OCI-LY1 (cell line): ENCODE measurements around the gene NSD1.

Experiments used
- EZH2 ChIP-seq: fragments of 200-600 bp; sonication (generic), shearing (Covaris generic); IDR thresholded peaks from 2 replicates; pipeline ENCODE4 v1.8.0; 2017; ENCODE audit warnings: borderline replicate concordance, mixed run types, mild to moderate bottlenecking, antibody characterized with exemption, low read length, moderate library complexity, mixed read lengths
- TF ChIP-seq, protein P1 (sequence below): fragments of 200-600 bp; sonication (generic), shearing (Covaris generic); IDR thresholded peaks from 2 replicates; pipeline ENCODE4 v1.5.1; 2017; ENCODE audit warnings: mild to moderate bottlenecking, antibody characterized with exemption, low read length, moderate library complexity, mixed read lengths

DNA sequence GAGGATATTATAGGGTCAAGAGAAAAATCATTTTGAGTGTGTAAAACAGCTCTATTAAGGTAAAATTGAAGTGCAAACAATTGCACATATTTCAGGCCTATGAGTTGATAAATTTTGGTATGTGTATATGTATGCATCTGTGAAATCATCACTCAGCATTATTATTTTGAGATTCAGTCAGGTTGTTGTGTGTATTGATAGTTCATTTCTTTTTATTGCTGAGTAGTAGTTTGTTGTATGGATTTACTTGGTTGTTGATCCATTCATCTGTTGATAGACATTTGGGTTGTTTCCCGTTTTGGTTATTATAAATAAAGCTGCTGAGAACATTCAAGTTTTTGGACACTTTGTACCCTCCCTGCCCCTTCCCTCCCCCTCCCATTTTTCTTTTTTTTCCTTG, 119.7 kb downstream of the NSD1 start:
- TF ChIP-seq, protein P1, sequence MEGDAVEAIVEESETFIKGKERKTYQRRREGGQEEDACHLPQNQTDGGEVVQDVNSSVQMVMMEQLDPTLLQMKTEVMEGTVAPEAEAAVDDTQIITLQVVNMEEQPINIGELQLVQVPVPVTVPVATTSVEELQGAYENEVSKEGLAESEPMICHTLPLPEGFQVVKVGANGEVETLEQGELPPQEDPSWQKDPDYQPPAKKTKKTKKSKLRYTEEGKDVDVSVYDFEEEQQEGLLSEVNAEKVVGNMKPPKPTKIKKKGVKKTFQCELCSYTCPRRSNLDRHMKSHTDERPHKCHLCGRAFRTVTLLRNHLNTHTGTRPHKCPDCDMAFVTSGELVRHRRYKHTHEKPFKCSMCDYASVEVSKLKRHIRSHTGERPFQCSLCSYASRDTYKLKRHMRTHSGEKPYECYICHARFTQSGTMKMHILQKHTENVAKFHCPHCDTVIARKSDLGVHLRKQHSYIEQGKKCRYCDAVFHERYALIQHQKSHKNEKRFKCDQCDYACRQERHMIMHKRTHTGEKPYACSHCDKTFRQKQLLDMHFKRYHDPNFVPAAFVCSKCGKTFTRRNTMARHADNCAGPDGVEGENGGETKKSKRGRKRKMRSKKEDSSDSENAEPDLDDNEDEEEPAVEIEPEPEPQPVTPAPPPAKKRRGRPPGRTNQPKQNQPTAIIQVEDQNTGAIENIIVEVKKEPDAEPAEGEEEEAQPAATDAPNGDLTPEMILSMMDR, result no peak
- no peak for TF ChIP-seq EZH2
